ENCODE measurements around the gene IARS2. TPM values are rescaled to one million over a fixed set of nuclear protein-coding genes. Genes with fewer than 3 reads are reported as not detected.

The IARS2 gene
- total and polyA plus RNA-seq, 11 donors: 23.2 to 87.2 (median 78.2) TPM

DNA sequence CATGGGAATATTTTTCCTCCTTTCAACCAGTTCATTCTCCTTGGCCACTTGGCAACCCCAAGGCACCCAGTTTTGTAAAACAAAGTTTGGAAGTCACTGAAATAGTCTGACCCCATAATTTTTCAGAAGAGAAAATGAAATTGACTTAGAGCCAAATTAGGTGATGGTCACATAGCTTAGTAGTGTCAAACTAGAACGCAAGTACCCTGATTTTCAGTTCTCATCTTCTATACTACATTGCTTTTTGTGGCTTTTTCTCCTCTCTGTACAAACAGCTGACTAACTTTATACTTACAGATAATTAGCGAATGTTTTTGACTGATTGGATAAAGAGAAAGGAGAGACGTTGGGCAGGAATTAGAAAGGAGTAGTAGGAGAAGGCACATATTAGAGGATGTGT is 33.1 kb downstream of the IARS2 start:
- H3K27ac ChIP-seq: no peak overlapping the region
- peaks cover 0 to 70% (median 53%) of the 10 kb centered on the region in 9 donors for H3K36me3 ChIP-seq
- intact Hi-C loops (cut with DNase I): no loop called here
- H3K4me3 ChIP-seq: no peak overlapping the region
- WGBS, 4 donors: 82 to 89% (median 84%) methylated on average over 3 of the region's 3 CpGs
- H3K9me3 ChIP-seq: peaks cover 0 to 3% (median 0%) of the 10 kb centered on the region in 12 donors
- peaks cover 0 to 9% (median 0%) of the 10 kb centered on the region in 12 donors for H3K4me1 ChIP-seq
- TF ChIP-seq POLR2A (IDR thresholded peaks at IDR 0.05): no peak
- TF ChIP-seq, protein P1, sequence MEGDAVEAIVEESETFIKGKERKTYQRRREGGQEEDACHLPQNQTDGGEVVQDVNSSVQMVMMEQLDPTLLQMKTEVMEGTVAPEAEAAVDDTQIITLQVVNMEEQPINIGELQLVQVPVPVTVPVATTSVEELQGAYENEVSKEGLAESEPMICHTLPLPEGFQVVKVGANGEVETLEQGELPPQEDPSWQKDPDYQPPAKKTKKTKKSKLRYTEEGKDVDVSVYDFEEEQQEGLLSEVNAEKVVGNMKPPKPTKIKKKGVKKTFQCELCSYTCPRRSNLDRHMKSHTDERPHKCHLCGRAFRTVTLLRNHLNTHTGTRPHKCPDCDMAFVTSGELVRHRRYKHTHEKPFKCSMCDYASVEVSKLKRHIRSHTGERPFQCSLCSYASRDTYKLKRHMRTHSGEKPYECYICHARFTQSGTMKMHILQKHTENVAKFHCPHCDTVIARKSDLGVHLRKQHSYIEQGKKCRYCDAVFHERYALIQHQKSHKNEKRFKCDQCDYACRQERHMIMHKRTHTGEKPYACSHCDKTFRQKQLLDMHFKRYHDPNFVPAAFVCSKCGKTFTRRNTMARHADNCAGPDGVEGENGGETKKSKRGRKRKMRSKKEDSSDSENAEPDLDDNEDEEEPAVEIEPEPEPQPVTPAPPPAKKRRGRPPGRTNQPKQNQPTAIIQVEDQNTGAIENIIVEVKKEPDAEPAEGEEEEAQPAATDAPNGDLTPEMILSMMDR (IDR thresholded peaks at IDR 0.05): no peak
- no peak for DNase-seq
- no peaks in the 10 kb centered on the region for H3K27me3 ChIP-seq
- ATAC-seq: no peak

DNA sequence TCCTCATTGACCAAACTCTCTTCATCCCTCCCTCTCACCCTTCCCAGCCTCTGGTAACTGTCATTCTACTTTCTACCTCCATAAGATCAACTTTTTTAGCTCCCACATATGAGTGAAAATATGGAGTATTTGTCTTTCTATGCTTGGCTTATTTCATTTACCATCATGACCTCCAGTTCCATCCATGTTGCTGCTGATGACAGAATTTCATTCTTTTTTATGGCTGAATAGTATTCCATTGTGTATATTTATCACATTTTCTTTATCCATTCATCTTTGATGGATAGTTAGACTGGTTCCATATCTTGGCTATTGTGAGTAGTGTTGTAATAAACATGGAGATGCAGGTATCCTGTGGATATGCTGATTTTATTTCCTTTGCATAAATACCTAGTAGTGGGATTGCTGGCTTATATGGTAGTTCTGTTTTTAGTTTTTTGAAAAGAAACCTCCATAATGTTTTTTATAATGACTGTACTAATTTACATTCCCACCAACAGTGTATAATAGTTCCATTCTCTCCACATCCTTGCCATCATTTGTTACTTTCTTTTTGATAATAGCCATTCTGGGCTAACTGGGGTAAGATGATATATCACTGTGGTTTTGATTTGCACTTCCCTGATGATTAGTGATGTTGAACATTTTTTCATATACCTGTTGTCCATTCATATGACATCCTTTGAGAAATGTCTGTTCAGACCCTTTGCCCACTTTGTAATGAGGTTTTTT is 35.7 kb downstream of the IARS2 start:
- Histone ChIP-seq H3K36me3 (peaks cover 0 to 95% (median 75%) of the 10 kb centered on the region in 9 donors), H3K27ac (no peak overlapping the region), H3K4me1 (peaks cover 0 to 2% (median 0%) of the 10 kb centered on the region in 12 donors), H3K4me3 (no peak overlapping the region), H3K27me3 (no peaks in the 10 kb centered on the region), H3K9me3 (peaks cover 0 to 3% (median 0%) of the 10 kb centered on the region in 12 donors)
- no peak for ATAC-seq
- intact Hi-C loops (cut with DNase I): no loop called here
- TF ChIP-seq, protein P1 (IDR thresholded peaks at IDR 0.05): no peak
- no peak for TF ChIP-seq POLR2A (IDR thresholded peaks at IDR 0.05)
- no peak for DNase-seq

DNA sequence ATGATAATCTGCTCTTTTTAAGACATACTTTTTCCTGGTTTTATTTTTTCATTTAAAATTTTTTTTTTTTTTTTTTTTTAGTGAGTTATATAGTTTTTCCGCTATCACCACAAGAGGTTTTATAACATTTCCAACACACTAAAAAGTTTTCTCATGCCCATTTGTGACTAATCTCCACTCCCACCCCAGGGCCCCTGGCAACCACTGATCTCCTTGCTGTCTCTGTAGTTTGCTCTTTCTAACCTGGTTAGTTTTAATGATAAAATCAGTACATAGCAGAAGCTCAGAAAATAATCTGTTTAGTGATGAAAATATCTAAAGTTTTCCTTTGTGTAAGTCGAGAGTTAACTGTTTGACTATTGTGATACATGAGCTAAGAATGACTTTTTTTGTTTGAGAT is 41.8 kb downstream of the IARS2 start:
- intact Hi-C loops (cut with DNase I): no loop called here
- 92 to 97% (median 93%) methylated on average over 2 of the region's 2 CpGs for WGBS, 4 donors
- ATAC-seq: no peak
- TF ChIP-seq, protein P1 (IDR thresholded peaks at IDR 0.05): no peak
- TF ChIP-seq POLR2A (IDR thresholded peaks at IDR 0.05): no peak
- Histone ChIP-seq H3K27me3 (no peaks in the 10 kb centered on the region), H3K9me3 (no peaks in the 10 kb centered on the region), H3K4me3 (no peak overlapping the region), H3K36me3 (peaks cover 0 to 85% (median 75%) of the 10 kb centered on the region in 9 donors), H3K4me1 (peaks cover 0 to 28% (median 5%) of the 10 kb centered on the region in 12 donors), H3K27ac (no peak overlapping the region)
- DNase-seq: no peak

DNA sequence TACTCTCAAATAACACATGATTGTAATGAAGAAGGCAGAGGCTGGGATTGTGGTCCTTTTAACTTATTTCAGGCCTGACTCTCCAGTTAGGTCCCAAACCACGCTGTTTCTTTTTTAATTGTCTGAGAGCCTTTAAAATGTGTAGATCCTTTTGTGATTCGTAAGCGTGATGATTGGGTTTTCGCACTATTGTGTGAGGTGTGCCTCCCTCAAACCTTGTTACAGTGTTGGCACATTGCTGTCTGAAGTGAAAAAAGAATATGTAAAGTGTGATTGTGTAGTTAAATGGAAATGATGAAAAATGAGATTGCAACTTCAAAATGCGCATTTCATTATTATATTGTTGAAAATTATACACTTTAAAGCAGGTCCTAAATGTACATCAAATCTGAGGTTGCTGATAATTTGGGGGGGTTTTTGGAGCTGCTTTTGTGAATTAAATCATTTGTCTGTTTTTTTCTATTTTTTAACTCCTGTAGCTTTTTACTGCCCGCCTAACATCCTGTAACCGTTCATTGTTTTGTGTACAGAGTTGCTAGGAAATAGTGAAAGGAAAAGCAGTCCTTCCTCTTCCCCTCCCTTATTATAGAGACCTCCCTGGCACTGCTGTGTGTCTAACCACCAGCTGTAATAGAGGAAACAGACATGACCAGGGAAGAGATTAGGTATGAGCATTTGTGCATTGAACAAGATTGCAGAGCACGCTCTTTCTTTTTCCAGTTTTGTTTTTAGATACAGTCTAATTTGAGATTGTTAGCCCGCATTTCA is 43.3 kb downstream of the IARS2 start:
- Histone ChIP-seq H3K9me3 (no peaks in the 10 kb centered on the region), H3K4me3 (peak overlapping the region in 8 of 12 donors; percentile 8 to 45 (median 31)), H3K36me3 (peaks cover 0 to 90% (median 81%) of the 10 kb centered on the region in 9 donors), H3K4me1 (peaks cover 0 to 28% (median 5%) of the 10 kb centered on the region in 12 donors), H3K27me3 (no peaks in the 10 kb centered on the region), H3K27ac (peak overlapping the region in 10 of 12 donors; percentile 2 to 76 (median 54))
- intact Hi-C loops (cut with DNase I): no loop called here
- ATAC-seq: peak; percentile 48 to 96 (median 90)
- WGBS, 4 donors: 47 to 63% (median 59%) methylated on average over 9 of the region's 9 CpGs
- TF ChIP-seq, protein P1 (IDR thresholded peaks at IDR 0.05): no peak
- TF ChIP-seq POLR2A (IDR thresholded peaks at IDR 0.05): no peak
- DNase-seq: peak in 2 of 5 donors; percentile 13 to 30
